GM21737 (cell line): Measurements from ENCODE around the gene PARP3.

Experiments
- ATAC-seq: cut with Tn5 transposase; IDR thresholded peaks from one replicate; pipeline ENCODE4 v1.9.1; 2021; ENCODE audit warnings: mild to moderate bottlenecking, moderate library complexity; ENCODE audit not compliant: unreplicated experiment

PARP3 gene

DNA sequence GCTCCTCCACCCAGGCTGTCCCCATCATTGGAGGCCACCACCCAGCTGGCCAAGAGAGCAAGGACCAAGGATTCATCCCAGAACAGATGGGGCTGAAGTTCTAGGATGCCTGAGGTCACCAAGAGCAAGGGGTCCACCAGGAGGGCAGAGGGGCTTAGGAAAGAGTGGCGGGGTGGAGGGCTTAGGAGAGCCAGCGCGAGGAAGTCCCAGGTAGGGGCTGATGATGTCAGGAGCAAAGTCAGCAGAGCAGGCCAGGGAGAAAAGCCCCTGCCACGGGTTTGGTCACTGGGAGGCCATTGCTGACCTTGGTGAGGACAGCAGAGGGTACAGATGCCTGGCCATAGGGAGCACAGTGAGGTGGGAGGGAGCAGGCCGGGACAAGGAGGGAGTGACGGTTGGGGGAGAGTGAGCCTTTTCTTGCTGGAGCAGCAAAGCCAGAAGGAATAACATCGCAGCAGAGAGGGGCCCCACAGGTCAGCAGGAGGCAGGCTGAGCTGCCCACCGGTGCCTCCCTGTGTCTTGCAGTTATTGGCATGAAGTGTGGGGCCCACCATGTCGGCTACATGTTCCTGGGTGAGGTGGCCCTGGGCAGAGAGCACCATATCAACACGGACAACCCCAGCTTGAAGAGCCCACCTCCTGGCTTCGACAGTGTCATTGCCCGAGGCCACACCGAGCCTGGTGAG, 5.2 kb downstream of the PARP3 start:
- ATAC-seq: no peak

DNA sequence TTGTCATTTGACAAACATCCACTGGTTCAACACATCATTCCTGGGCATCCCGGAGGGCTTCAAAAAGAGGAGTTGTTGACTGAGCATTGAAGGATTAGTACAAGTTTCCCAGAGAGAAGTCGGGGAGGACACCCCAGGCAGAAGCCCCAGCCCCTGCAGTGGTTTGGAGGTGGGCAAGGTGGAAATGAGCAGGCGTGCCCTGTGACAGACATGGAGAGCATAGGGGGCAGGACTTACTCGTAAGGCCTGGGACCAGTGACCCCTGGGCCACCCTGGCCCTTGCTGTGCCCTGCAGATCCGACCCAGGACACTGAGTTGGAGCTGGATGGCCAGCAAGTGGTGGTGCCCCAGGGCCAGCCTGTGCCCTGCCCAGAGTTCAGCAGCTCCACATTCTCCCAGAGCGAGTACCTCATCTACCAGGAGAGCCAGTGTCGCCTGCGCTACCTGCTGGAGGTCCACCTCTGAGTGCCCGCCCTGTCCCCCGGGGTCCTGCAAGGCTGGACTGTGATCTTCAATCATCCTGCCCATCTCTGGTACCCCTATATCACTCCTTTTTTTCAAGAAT, 5.9 kb downstream of the PARP3 start:
- no peak for ATAC-seq

GRCh38 chr3:51949121-51949520, 7.0 kb downstream of the PARP3 start:
- no peak for ATAC-seq

GRCh38 chr3:51950899-51951298, 8.7 kb downstream of the PARP3 start:
- ATAC-seq: no peak

GRCh38 chr3:51953445-51953844, 11.3 kb downstream of the PARP3 start:
- no peak for ATAC-seq

DNA sequence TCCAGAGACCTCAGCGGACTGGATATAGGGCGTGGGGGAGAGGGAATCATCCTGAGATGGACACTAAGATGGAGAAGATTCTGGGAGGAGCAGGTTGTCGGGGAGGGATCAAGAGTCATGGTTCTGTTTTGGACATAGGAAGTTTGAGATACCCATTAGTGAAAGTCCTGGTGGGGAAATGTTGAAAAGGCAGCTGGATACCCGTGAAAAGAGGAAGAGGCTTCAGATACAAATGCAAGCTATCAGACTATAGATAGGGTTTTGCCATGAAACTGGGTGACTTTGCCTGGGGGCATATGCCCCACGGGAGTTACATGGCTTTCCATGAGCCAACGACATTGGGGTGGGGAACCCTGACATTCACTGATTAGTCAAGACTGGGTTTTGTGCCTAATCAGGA, 11.9 kb downstream of the PARP3 start:
- no peak for ATAC-seq

DNA sequence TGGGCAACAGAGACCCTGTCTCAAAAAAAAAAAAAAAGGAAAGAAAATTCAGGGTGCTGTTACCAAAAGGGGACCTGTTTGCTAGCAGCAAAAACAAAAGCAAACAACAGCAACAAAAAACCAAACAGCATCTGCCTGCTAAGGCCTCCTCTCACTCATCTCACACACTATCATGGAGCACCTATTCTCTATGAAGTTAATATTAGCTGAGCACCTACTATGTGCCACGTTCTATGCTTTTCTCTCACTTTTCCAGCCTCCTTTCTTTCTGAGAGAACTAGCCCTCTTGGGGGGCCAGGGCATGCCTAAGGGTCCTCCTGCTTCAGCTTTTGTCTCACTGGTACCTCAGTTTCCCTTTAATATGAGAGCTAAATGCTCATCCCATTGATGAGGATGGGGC, 12.6 kb downstream of the PARP3 start:
- no peak for ATAC-seq

- no peak for ATAC-seq
These were observed 13.2 kb downstream of the PARP3 start, which contains the start of gene GPR62 for GRCh38 chr3:51955175-51955892. Gene GPR62, plus strand, starts transcription at chr3:51955381. Its CDS starts 272 bp downstream, at chr3:51955653.

GRCh38 chr3:51955893-51956770, 14.0 kb downstream of the PARP3 start:
- ATAC-seq: no peak

DNA sequence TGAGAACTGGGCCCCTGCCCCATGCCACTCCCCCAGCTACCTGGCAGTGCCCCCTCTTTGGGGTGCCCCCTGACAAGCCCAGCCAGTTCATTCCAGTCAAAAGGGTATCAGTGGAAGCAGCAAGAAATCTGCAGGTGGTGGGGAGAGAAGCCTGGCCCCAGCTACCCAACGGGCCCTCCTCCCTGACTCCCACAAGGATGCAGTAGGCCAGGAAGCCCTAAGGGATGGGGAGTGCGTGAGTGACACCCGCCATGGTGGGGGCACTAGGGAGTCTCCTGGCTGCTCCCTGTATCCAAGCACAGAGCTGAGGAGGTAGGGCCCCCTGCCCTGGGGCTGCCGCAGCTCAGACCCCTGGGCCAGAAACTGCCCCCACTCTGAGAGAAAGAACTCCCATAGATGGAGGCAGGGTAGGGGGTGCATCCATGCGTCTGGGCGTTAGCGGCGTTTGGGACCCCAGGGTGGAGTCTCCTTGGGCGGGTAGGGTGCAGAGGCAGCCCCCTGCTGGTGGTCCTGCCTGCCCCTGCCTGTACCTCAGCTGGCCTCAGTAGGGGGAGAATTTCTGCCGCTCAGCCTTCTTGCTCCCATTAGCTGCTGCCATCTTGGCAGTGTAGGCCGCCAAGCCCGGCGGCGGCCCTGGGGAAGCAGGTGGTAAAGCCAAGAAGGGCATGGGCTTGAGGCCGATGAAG, 15.5 kb downstream of the PARP3 start:
- ATAC-seq: no peak

DNA sequence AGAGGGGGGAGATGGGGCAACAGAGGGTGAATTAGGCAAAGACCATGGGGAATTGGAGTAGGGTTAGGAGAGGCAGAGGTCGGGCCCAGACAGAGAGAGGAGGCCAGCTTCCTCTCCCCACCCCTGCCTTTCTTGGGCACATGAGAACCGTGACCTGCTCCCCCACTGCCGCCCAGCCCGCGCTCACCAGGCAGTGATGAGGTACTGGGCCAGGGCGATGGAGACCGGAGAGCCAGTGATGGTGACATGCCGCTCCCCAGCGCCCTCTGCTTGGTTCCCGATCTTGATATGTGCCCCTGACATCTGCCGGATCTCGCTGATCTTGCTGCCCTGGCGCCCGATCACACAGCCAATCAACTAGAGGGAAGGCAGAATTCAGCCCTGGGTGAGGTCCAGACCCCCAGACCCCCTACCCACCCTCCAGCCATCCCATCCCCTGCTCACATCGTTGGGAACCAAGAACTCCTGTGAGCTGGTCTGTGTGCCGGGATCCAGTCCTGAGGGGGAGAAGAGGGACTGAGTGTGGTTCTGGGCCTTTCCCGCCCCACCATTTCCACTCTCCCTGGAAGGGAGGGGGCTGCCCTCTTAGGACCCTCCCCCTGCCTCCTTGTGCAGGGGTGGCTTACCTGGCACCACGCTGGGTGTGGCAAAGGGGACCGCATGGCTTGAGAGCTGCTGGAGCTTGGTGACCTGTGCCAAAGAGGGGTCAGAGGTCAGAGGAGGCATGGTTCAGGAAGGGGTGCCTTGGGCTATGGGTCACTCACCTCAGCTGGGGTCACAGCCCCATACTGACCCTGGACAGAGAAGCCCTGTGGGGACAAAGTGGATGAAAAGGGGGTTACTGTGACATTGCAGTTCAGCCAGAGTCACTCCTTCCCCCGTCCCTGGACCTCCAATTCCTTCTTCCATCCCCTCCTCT, 16.7 kb downstream of the PARP3 start:
- ATAC-seq: no peak

- ATAC-seq: no peak
These were observed 17.5 kb downstream of the PARP3 start for GRCh38 chr3:51959651-51960050.

- no peak for ATAC-seq
These were observed 18.2 kb downstream of the PARP3 start for GRCh38 chr3:51960386-51960785.

DNA sequence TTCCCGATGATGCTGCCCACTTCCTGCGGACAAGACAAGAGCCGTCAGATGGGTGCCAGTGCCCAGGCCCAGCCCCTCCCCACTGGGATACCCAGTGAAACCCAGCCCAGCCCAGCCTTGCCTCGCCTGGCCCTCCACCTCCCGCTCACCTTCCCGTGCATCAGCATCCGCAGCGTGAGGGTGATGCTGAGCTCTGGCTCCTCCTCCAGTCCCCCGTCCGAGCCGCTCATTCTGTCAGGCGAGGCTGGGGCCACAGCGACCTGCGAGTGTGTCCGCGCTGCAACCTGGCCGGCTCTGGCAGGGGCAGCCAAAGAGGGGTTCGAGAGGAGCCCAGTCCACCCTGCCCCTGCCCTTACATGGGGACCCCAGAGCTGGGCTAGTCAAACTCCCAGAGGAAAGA, 18.8 kb downstream of the PARP3 start:
- no peak for ATAC-seq

DNA sequence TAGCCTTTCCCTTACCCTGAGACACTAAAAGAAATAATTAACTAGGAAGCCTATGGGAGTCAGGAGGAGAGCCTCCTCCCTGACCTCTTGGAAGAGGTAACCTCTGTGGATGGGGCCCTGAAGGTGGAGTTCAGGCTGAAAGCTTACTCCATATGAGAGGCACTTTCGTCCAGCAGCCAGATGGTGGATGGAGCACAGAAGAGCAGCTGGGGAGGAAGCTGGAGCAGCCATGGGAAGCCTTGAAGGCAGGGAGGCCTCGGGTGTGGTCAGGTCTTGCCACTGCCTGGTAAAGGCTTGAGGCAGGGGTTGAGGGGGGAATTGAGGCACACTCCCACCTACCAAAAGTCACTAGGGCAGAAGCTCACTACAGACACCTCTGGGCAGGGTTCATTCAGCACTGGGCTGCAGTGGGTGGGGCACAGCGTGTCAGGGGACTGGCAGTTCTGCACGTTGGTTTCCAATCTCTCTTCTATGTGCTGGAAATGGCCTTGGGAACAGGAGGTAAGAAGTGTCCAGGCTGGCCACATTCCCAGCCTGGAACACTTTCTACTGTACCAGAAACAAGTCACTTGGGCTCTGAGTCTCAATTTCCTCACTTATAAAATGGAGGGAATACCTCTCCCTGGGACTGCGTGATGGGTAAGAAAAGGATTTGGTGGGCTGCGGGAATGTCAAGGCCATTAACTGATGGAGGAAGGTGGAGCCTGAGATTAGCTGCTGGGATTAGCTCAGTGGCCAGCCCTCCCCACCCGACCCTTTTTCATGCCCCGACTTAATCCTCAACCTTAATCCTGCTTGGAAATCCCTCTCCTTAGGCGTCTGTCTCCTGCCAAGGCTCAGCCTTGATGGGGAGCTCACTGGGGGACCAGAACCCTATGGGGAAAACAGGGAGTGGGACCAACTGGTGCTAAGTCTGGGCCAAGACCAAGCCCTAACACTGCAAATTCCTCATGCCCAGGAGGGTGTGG, 19.7 kb downstream of the PARP3 start:
- ATAC-seq: no peak

DNA sequence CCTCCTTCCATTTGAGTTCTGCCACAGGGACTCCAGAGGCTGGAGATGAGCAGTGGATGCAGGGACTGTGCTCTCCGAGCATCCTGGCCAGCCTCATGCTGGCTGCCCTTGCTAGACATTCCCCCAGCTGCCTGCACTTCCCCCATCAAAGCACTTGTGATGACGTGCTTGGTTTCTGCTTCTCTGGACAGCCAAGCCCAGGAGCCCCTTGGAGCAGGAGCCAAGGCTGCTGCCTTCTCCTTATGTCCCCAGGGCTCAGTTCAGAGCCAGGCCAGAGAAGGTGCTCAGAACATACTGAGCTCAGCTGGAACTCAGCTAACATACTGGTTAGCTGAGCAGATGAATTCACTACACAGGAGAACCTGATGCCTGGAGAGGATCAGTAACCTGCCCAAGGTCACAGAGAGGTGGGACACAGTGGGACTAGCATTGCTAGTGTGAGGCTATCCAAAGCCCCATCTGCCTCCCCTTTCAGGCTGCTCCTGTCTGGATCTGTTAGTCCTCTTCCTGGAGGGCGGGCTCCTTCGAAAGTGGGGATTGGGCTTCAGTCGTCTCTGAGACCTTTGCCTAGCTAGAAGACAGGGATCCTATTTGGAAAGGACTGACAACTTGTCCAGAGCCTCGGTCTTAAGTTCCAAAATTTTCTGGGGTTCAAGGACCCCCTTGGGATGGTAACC, 20.8 kb downstream of the PARP3 start:
- ATAC-seq: no peak

GRCh38 chr3:51963951-51964451, 21.8 kb downstream of the PARP3 start:
- no peak for ATAC-seq

GRCh38 chr3:51964521-51964920, 22.4 kb downstream of the PARP3 start:
- no peak for ATAC-seq
